ENCODE results near the gene PARD3. TPM values are rescaled to one million over a fixed set of nuclear protein-coding genes. Genes with fewer than 3 reads are reported as not detected.

Gene PARD3
- total and polyA plus RNA-seq, 10 of the 15 experiments (the other 5 are each of a cell fraction or from before 2014, with no cell fraction given): 2.6 to 43.1 (median 13.9) TPM

GRCh38 chr10:34666008-34666704 lies 148.9 kb downstream of the PARD3 start:
- no peak overlapping the region for H3K27ac ChIP-seq (ENCODE audit: control insufficient read depth, insufficient read depth)
- DNase-seq (ENCODE audit: low read depth, low spot score): peak; percentile 53
- H4K20me1 ChIP-seq (ENCODE audit: control insufficient read depth, insufficient read depth): no peaks in the 10 kb centered on the region
- H3K79me2 ChIP-seq (ENCODE audit: control insufficient read depth, insufficient read depth, low read length): no peaks in the 10 kb centered on the region
- ChIA-PET SMC1A (ENCODE audit: uncharacterized antibody, unreplicated experiment) (interaction anchor here (0.6 to 4.1 kb wide), 18 partner anchors 12 to 886 kb away, joined by 3 to 54 read pairs (median 4); no protein-coding TSS in a partner anchor), RAD21 (ENCODE audit: unreplicated experiment) (interaction anchor here (0.7 to 3.8 kb wide), 21 partner anchors 9 to 386 kb away, joined by 3 to 33 read pairs (median 4); no protein-coding TSS in a partner anchor), CTCF (interaction anchor here (0.6 to 4.7 kb wide), 40 partner anchors 10 to 379 kb away, joined by 3 to 68 read pairs (median 4); no protein-coding TSS in a partner anchor), POLR2A (interaction anchor here (0.7 to 0.8 kb wide), 2 partner anchors 58 to 65 kb away, joined by 3 read pairs; no protein-coding TSS in a partner anchor)
- in situ Hi-C loops (cut with MboI) (no loop called here), intact Hi-C loops (cut with micrococcal nuclease; ENCODE audit: unreplicated experiment) (loop anchor here (5.0 to 10.0 kb wide), 5 partner anchors 56 to 549 kb away; partner anchors contain the start of gene PARD3)
- WGBS (ENCODE audit: insufficient coverage, insufficient replicate concordance, low lambda C conversion rate, missing lambda C conversion rate): 9% methylated on average over 6 of the region's 6 CpGs
- peak overlapping the region; percentile 86 for H2AFZ ChIP-seq (ENCODE audit: control insufficient read depth, low read depth, low read length)
- H3K36me3 ChIP-seq (ENCODE audit: control insufficient read depth in 2 of 2, insufficient read depth in 2 of 2, low read length in 1 of 2): no peaks in the 10 kb centered on the region
- peak; percentile 91 for ATAC-seq
- peak; percentile 65 for FAIRE-seq
- peak; percentile 45 for TF ChIP-seq SKIL (IDR thresholded peaks at IDR 0.05; ENCODE audit: low read depth, poor library complexity, severe bottlenecking)
- no peak for TF ChIP-seq CREM (IDR thresholded peaks at IDR 0.05; ENCODE audit: low read depth)
- peak; percentile 49; the same call in 1 of the 2 replicates for TF ChIP-seq SMC3 (IDR thresholded peaks at IDR 0.05; ENCODE audit: borderline replicate concordance, low read length)
- TF ChIP-seq BACH1 (IDR thresholded peaks at IDR 0.05; ENCODE audit: borderline replicate concordance): no peak
- 0 out of 2 replicates have a peak, but pooled peaks have one; percentile 22 for TF ChIP-seq SMARCA5 (IDR thresholded peaks at IDR 0.05)
- no peak for TF ChIP-seq BCL11A (IDR thresholded peaks at IDR 0.05; ENCODE audit: low read depth, low read length)
- TF ChIP-seq, protein P1, sequence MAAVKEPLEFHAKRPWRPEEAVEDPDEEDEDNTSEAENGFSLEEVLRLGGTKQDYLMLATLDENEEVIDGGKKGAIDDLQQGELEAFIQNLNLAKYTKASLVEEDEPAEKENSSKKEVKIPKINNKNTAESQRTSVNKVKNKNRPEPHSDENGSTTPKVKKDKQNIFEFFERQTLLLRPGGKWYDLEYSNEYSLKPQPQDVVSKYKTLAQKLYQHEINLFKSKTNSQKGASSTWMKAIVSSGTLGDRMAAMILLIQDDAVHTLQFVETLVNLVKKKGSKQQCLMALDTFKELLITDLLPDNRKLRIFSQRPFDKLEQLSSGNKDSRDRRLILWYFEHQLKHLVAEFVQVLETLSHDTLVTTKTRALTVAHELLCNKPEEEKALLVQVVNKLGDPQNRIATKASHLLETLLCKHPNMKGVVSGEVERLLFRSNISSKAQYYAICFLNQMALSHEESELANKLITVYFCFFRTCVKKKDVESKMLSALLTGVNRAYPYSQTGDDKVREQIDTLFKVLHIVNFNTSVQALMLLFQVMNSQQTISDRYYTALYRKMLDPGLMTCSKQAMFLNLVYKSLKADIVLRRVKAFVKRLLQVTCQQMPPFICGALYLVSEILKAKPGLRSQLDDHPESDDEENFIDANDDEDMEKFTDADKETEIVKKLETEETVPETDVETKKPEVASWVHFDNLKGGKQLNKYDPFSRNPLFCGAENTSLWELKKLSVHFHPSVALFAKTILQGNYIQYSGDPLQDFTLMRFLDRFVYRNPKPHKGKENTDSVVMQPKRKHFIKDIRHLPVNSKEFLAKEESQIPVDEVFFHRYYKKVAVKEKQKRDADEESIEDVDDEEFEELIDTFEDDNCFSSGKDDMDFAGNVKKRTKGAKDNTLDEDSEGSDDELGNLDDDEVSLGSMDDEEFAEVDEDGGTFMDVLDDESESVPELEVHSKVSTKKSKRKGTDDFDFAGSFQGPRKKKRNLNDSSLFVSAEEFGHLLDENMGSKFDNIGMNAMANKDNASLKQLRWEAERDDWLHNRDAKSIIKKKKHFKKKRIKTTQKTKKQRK (IDR thresholded peaks at IDR 0.05; ENCODE audit: low read depth, low read length): no peak
- peak; percentile 55 to 72 (median 61); a peak in 5 of 6 replicates for TF ChIP-seq CTCF (IDR thresholded peaks at IDR 0.05 in 2 of 3, conservative IDR thresholded peaks at IDR 0.05 in 1 of 3; ENCODE audit: control insufficient read depth in 2 of 3, extremely low read depth in 1 of 3, insufficient read depth in 1 of 3, low read depth in 3 of 3, low read length in 3 of 3)
- TF ChIP-seq RAD21 (IDR thresholded peaks at IDR 0.05; ENCODE audit: insufficient read depth, low read depth, low read length): peak; percentile 72
- TF ChIP-seq PAX5 (IDR thresholded peaks at IDR 0.05; ENCODE audit: borderline replicate concordance, low read depth, low read length): no peak
- no peak overlapping the region for H3K9ac ChIP-seq (ENCODE audit: control insufficient read depth, insufficient read depth, low read length)
- no peaks in the 10 kb centered on the region; the same call in 1 of the 2 replicates for H3K4me1 ChIP-seq (ENCODE audit: control insufficient read depth, insufficient read depth, low read length)
- no peaks in the 10 kb centered on the region for H3K9me3 ChIP-seq (replicated peaks; ENCODE audit: control insufficient read depth, insufficient read depth, low read length)
- no peaks in the 10 kb centered on the region for H3K27me3 ChIP-seq (replicated peaks in 1 of 2; ENCODE audit: control insufficient read depth in 2 of 2, insufficient read depth in 2 of 2, low read length in 1 of 2)
- no peak overlapping the region for H3K4me3 ChIP-seq
- H3K4me2 ChIP-seq (ENCODE audit: control insufficient read depth, insufficient read depth): peak overlapping the region; percentile 71; the same call in 1 of the 2 replicates
- BruUV-seq (replicated peaks): no TSS peak

Data from GM12878 (cell line).